K562 (cell line): ENCODE measurements around the gene COMTD1. TPM values are rescaled to one million over a fixed set of nuclear protein-coding genes. Genes with fewer than 3 reads are reported as not detected.

Experiments used
- AFF1 ChIP-seq, 2 experiments: fragments of 450-650 bp; IDR thresholded peaks; 2 replicates each; pipeline ENCODE4 v1.6.1; 2018; ENCODE audit warnings: mild to moderate bottlenecking in 2 of 2, low read depth in 1 of 2; ENCODE audit not compliant: partially characterized antibody in 2 of 2
- ATF7 ChIP-seq: fragments of 450-650 bp; IDR thresholded peaks from 2 replicates; pipeline ENCODE4 v1.7.1; 2014; ENCODE audit warnings: mild to moderate bottlenecking, moderate library complexity
- ETV1 ChIP-seq: fragments of 450-650 bp; conservative IDR thresholded peaks from 2 replicates; pipeline ENCODE4 v1.6.1; 2016; ENCODE audit warnings: missing genetic modification characterization, control low read depth, low read depth, missing compliant biosample characterization
- GATAD2A ChIP-seq: fragments of 450-650 bp; IDR thresholded peaks from 2 replicates; pipeline ENCODE4 v1.6.1; 2017
- KDM1A ChIP-seq, 2 experiments: fragments of 450-650 bp; IDR thresholded peaks; 2 replicates each; pipeline ENCODE4 v1.6.1; 2016; ENCODE audit warnings: mild to moderate bottlenecking in 2 of 2
- MGA ChIP-seq: fragments of 450-650 bp; IDR thresholded peaks from 2 replicates; pipeline ENCODE4 v1.6.1; 2016; ENCODE audit warnings: mild to moderate bottlenecking, moderate library complexity
- RAD51 ChIP-seq: fragments of 450-650 bp; IDR thresholded peaks from 2 replicates; pipeline ENCODE4 v1.7.1; 2016; ENCODE audit warnings: low read depth, mild to moderate bottlenecking, borderline replicate concordance
- ZNF431 ChIP-seq: sonication (generic); formaldehyde crosslinking; IDR thresholded peaks from 2 replicates; pipeline ENCODE4 v1.8.0; 2022; ENCODE audit warnings: mild to moderate bottlenecking, missing genetic modification reagents
- polyA plus RNA-seq, 8 experiments: library from polyadenylated mRNA; depleted of rRNA in 4 of 8; stranded (reverse) in 5 of 8; unstranded in 3 of 8; fragments of >200 nt; fragmentation: Nextera tagmentation in 2 of 8; fragmentation: Illumina TruSeq in 1 of 8; extraction: Ambion mirVana in 2 of 8; extraction: Trizol in 1 of 8; gene quantifications; 2 replicates each; pipeline versions ENCODE4 v1.2.1 to v1.2.3, GENCODE V29; 2011 to 2014; ENCODE audit warnings: inconsistent platforms in 1 of 8, missing spikeins in 1 of 8
- total RNA-seq, 7 experiments: library from RNA; depleted of rRNA in 6 of 7; stranded (reverse); fragments of >200 nt in 6 of 7; fragmentation: Illumina TruSeq in 2 of 7; extraction: Trizol in 2 of 7; gene quantifications; 2 replicates each; pipeline versions ENCODE4 v1.2.1 to v1.2.3, GENCODE V29; 2011 to 2021; ENCODE audit warnings: low replicate concordance in 1 of 7

Gene COMTD1
- total and polyA plus RNA-seq, 9 of the 15 experiments (the other 6 are each of a cell fraction or from before 2014, with no cell fraction given): 0.41 to 112 (median 13.7) TPM

GRCh38 chr10:75236178-75236825 lies 545 bp upstream of the COMTD1 start (continued):
- TF ChIP-seq AFF1 (IDR thresholded peaks at IDR 0.05; ENCODE audit: low read depth in 1 of 2, partially characterized antibody in 2 of 2) (no peak), ATF7 (0 out of 2 replicates have a peak, but pooled peaks have one; percentile 7), ZNF431 (CRISPR knock-in tag) (0 out of 2 replicates have a peak, but pooled peaks have one; percentile 60), MGA (peak; percentile 3; the same call in 1 of the 2 replicates), GATAD2A (no peak), KDM1A (IDR thresholded peaks at IDR 0.05) (no peak), RAD51 (no peak), ETV1 (tag) (0 out of 2 replicates have a peak, but pooled peaks have one; percentile 1)
